ENCODE data around the gene ELMO1. TPM values are rescaled to one million over a fixed set of nuclear protein-coding genes. Genes with fewer than 3 reads are reported as not detected.

Gene ELMO1
- total RNA-seq, 4 donors from 2014 or later = 11.5 to 19.9 (median 17.4) TPM

GRCh38 chr7:37098762-37099161 lies 349.9 kb downstream of the ELMO1 start:
- no peak overlapping the region for H3K4me3 ChIP-seq (ENCODE audit: low read depth, poor library complexity, severe bottlenecking)
- no peak for TF ChIP-seq POLR2A (IDR thresholded peaks at IDR 0.05)
- no peak for TF ChIP-seq CTCF (IDR thresholded peaks at IDR 0.05)
- intact Hi-C loops (cut with DNase I; ENCODE audit: low total_unique reads) = no loop called here
- 70 to 80% methylated on average over 2 of the region's 2 CpGs for WGBS, 2 donors
- DNase-seq (ENCODE audit: low spot score in 2 of 2) = no peak

GRCh38 chr7:37097983-37098382 lies 350.7 kb downstream of the ELMO1 start:
- intact Hi-C loops (cut with DNase I; ENCODE audit: low total_unique reads) = no loop called here
- WGBS, 2 donors = 94 to 95% methylated on average over 1 of the region's 1 CpG
- DNase-seq (ENCODE audit: low spot score in 2 of 2) = no peak
- no peak overlapping the region for H3K4me3 ChIP-seq (ENCODE audit: low read depth, poor library complexity, severe bottlenecking)
- TF ChIP-seq CTCF (IDR thresholded peaks at IDR 0.05) (no peak), POLR2A (IDR thresholded peaks at IDR 0.05) (no peak)

GRCh38 chr7:37097276-37097675 lies 351.4 kb downstream of the ELMO1 start:
- TF ChIP-seq CTCF (IDR thresholded peaks at IDR 0.05) (no peak), POLR2A (IDR thresholded peaks at IDR 0.05) (no peak)
- 87 to 92% methylated on average over 8 of the region's 8 CpGs for WGBS, 2 donors
- no peak for DNase-seq (ENCODE audit: low spot score in 2 of 2)
- intact Hi-C loops (cut with DNase I; ENCODE audit: low total_unique reads) = no loop called here
- H3K4me3 ChIP-seq (ENCODE audit: low read depth, poor library complexity, severe bottlenecking) = no peak overlapping the region

GRCh38 chr7:37096341-37096740 lies 352.3 kb downstream of the ELMO1 start:
- no peak for TF ChIP-seq POLR2A (IDR thresholded peaks at IDR 0.05)
- TF ChIP-seq CTCF (IDR thresholded peaks at IDR 0.05) = no peak
- DNase-seq (ENCODE audit: low spot score in 2 of 2) = no peak
- H3K4me3 ChIP-seq (ENCODE audit: low read depth, poor library complexity, severe bottlenecking) = no peak overlapping the region
- intact Hi-C loops (cut with DNase I; ENCODE audit: low total_unique reads) = no loop called here
- 56 to 63% methylated on average over 6 of the region's 6 CpGs for WGBS, 2 donors

GRCh38 chr7:37095122-37095521 lies 353.5 kb downstream of the ELMO1 start:
- TF ChIP-seq CTCF (IDR thresholded peaks at IDR 0.05) (no peak), POLR2A (IDR thresholded peaks at IDR 0.05) (no peak)
- DNase-seq (ENCODE audit: low spot score in 2 of 2) = no peak
- no peak overlapping the region for H3K4me3 ChIP-seq (ENCODE audit: low read depth, poor library complexity, severe bottlenecking)
- intact Hi-C loops (cut with DNase I; ENCODE audit: low total_unique reads) = no loop called here
- WGBS, 2 donors = 77 to 89% methylated on average over 1 of the region's 1 CpG

GRCh38 chr7:37093257-37093656 lies 355.4 kb downstream of the ELMO1 start:
- no peak overlapping the region for H3K4me3 ChIP-seq (ENCODE audit: low read depth, poor library complexity, severe bottlenecking)
- no peak for TF ChIP-seq CTCF (IDR thresholded peaks at IDR 0.05)
- no peak for TF ChIP-seq POLR2A (IDR thresholded peaks at IDR 0.05)
- intact Hi-C loops (cut with DNase I; ENCODE audit: low total_unique reads) = no loop called here
- no peak for DNase-seq (ENCODE audit: low spot score in 2 of 2)

Data from lower leg skin (tissue), 4 donors.